Measurements from ENCODE around the gene VWA5B2. TPM values are rescaled to one million over a fixed set of nuclear protein-coding genes. Genes with fewer than 3 reads are reported as not detected.

The VWA5B2 gene
- total RNA-seq, 1 donor from 2014 or later: not detected

GRCh38 chr3:184236033-184236410 lies 6.6 kb downstream of the VWA5B2 start:
- DNase-seq: no peak
- no peak overlapping the region for H3K27ac ChIP-seq
- ATAC-seq: no peak
- no peak overlapping the region for H3K4me3 ChIP-seq
- no peaks in the 10 kb centered on the region for H3K36me3 ChIP-seq
- intact Hi-C loops (cut with DNase I): no loop called here
- peaks cover 17% of the 10 kb centered on the region for H3K27me3 ChIP-seq
- no peaks in the 10 kb centered on the region for H3K9me3 ChIP-seq
- no peaks in the 10 kb centered on the region for H3K4me1 ChIP-seq
- TF ChIP-seq, protein P1, sequence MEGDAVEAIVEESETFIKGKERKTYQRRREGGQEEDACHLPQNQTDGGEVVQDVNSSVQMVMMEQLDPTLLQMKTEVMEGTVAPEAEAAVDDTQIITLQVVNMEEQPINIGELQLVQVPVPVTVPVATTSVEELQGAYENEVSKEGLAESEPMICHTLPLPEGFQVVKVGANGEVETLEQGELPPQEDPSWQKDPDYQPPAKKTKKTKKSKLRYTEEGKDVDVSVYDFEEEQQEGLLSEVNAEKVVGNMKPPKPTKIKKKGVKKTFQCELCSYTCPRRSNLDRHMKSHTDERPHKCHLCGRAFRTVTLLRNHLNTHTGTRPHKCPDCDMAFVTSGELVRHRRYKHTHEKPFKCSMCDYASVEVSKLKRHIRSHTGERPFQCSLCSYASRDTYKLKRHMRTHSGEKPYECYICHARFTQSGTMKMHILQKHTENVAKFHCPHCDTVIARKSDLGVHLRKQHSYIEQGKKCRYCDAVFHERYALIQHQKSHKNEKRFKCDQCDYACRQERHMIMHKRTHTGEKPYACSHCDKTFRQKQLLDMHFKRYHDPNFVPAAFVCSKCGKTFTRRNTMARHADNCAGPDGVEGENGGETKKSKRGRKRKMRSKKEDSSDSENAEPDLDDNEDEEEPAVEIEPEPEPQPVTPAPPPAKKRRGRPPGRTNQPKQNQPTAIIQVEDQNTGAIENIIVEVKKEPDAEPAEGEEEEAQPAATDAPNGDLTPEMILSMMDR (IDR thresholded peaks at IDR 0.05): no peak

DNA sequence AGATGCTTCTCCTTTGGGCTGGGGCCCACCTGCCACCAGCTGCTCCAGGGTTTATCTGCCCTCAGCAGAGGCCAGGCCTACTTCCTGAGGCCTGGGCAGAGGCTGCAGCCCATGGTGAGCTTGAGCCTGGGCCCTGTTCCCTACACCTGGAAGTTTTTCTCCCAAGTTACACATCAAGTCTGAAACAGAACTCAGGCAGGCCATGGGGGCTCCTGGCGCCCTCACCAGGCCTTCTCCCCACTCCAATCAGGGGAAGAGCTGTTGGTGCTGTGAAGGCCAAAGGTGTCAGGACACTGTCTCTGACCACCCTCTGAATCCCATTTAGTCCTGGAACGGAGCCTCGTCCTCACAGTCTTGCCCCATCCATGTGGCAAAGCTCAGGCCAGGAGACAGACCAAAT lies 7.3 kb downstream of the VWA5B2 start:
- Histone ChIP-seq H3K36me3 (no peaks in the 10 kb centered on the region), H3K27ac (no peak overlapping the region), H3K4me3 (no peak overlapping the region), H3K27me3 (peaks cover 11% of the 10 kb centered on the region), H3K9me3 (no peaks in the 10 kb centered on the region), H3K4me1 (no peaks in the 10 kb centered on the region)
- DNase-seq: no peak
- ATAC-seq: no peak
- TF ChIP-seq, protein P1 (IDR thresholded peaks at IDR 0.05): no peak
- intact Hi-C loops (cut with DNase I): no loop called here

GRCh38 chr3:184237211-184237610 lies 7.8 kb downstream of the VWA5B2 start:
- H3K27ac ChIP-seq: no peak overlapping the region
- no peak overlapping the region for H3K4me3 ChIP-seq
- H3K9me3 ChIP-seq: no peaks in the 10 kb centered on the region
- H3K27me3 ChIP-seq: peaks cover 5% of the 10 kb centered on the region
- intact Hi-C loops (cut with DNase I): no loop called here
- no peaks in the 10 kb centered on the region for H3K4me1 ChIP-seq
- peaks cover 2% of the 10 kb centered on the region for H3K36me3 ChIP-seq
- TF ChIP-seq, protein P1 (IDR thresholded peaks at IDR 0.05): no peak
- no peak for ATAC-seq
- no peak for DNase-seq

GRCh38 chr3:184237807-184238206 lies 8.4 kb downstream of the VWA5B2 start:
- Histone ChIP-seq H3K27me3 (peaks cover 1% of the 10 kb centered on the region), H3K36me3 (peaks cover 8% of the 10 kb centered on the region), H3K9me3 (no peaks in the 10 kb centered on the region), H3K4me3 (no peak overlapping the region), H3K4me1 (no peaks in the 10 kb centered on the region), H3K27ac (no peak overlapping the region)
- intact Hi-C loops (cut with DNase I): no loop called here
- ATAC-seq: no peak
- TF ChIP-seq, protein P1 (IDR thresholded peaks at IDR 0.05): no peak
- DNase-seq: no peak

DNA sequence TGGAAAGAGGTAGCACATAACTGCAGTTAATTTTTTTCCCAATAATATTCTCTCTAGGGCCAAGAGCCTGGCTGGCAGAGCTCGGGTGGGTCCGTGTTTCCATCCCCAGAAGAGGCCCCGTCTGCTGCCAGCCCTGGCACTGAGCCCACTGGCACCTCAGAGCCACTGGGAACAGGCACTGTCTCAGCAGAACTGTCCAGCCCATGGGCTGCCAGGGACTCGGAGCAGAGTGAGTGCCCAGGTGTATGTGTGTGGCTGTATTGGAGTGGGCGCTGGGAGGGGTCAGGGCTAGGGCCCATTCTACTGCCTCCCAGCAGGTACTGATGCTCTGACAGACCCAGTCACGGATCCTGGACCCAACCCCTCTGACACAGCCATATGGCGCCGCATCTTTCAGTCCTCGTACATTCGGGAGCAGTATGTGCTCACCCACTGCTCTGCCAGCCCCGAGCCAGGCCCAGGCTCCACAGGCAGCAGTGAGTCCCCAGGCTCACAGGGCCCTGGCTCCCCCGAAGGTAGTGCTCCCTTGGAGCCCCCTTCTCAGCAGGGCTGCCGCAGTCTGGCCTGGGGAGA lies 8.9 kb downstream of the VWA5B2 start:
- H3K27ac ChIP-seq: no peak overlapping the region
- H3K36me3 ChIP-seq: peaks cover 13% of the 10 kb centered on the region
- ATAC-seq: no peak
- no peaks in the 10 kb centered on the region for H3K27me3 ChIP-seq
- H3K9me3 ChIP-seq: no peaks in the 10 kb centered on the region
- TF ChIP-seq, protein P1 (IDR thresholded peaks at IDR 0.05): no peak
- DNase-seq: no peak
- H3K4me1 ChIP-seq: no peaks in the 10 kb centered on the region
- no peak overlapping the region for H3K4me3 ChIP-seq
- intact Hi-C loops (cut with DNase I): no loop called here

DNA sequence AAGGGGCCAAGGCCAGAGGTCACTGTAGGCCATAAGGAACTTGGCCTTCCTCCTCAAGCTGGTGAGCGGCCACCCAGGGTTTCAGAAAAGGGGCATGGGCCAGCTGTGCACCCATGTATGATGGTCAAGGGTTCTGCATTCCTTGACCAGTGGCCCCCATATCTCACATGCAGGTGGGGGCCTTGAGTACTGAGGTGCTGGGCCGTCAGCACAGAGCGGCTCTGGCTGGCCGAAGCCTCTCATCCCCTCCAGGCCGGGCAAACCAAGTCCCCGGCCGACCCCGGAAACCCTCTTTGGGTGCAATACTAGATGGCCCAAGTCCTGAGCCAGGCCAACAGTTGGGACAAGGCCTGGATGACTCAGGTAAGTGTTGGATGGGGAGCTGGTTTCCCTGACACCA lies 9.8 kb downstream of the VWA5B2 start:
- TF ChIP-seq, protein P1 (IDR thresholded peaks at IDR 0.05): no peak
- Histone ChIP-seq H3K4me3 (no peak overlapping the region), H3K27ac (no peak overlapping the region), H3K4me1 (no peaks in the 10 kb centered on the region), H3K9me3 (no peaks in the 10 kb centered on the region), H3K27me3 (no peaks in the 10 kb centered on the region), H3K36me3 (peaks cover 22% of the 10 kb centered on the region)
- intact Hi-C loops (cut with DNase I): no loop called here
- ATAC-seq (no peak), DNase-seq (no peak)

All from upper lobe of right lung (tissue), 1 donor.